H1 (cell line): ENCODE measurements around the gene FAM50A. TPM values are rescaled to one million over a fixed set of nuclear protein-coding genes. Genes with fewer than 3 reads are reported as not detected.

Experiments used
- BACH1 ChIP-seq: IDR thresholded peaks from 2 replicates; pipeline ENCODE4 v1.6.1; 2012; ENCODE audit warnings: low read length, improper control_type of control experiment
- CBX5 ChIP-seq: fragments of 300-800, 300-1000 bp; sonication (generic); IDR thresholded peaks from 2 replicates; pipeline ENCODE4 v1.7.1; 2016; ENCODE audit warnings: antibody characterized with exemption, low read length, low read depth
- polyA plus RNA-seq, 7 experiments: library from polyadenylated mRNA; depleted of rRNA in 3 of 7; stranded (reverse) in 5 of 7; unstranded in 2 of 7; fragments of >200 nt in 5 of 7; fragments of 200-250 nt in 2 of 7; gene quantifications; 1 replicate in 5 of 7; 2 replicates in 1 of 7; 4 replicates in 1 of 7; pipeline versions ENCODE4 v1.2.1 to v1.2.3, GENCODE V29; 2011 to 2013; ENCODE audit warnings: missing spikeins in 2 of 7, mixed read lengths in 2 of 7
- total RNA-seq: library from RNA; stranded (reverse); fragmentation: NEBNext Ultra II Directional; extraction: Animal tissue kit (Norgen Biotek cat#: 25700); gene quantifications from 2 replicates; pipeline ENCODE4 v1.2.1, GENCODE V29; 2021

Gene FAM50A
- total and polyA plus RNA-seq, 2 of the 8 experiments (the other 6 are each of a cell fraction or from before 2014, with no cell fraction given) = 30.7 to 48.7 TPM

DNA sequence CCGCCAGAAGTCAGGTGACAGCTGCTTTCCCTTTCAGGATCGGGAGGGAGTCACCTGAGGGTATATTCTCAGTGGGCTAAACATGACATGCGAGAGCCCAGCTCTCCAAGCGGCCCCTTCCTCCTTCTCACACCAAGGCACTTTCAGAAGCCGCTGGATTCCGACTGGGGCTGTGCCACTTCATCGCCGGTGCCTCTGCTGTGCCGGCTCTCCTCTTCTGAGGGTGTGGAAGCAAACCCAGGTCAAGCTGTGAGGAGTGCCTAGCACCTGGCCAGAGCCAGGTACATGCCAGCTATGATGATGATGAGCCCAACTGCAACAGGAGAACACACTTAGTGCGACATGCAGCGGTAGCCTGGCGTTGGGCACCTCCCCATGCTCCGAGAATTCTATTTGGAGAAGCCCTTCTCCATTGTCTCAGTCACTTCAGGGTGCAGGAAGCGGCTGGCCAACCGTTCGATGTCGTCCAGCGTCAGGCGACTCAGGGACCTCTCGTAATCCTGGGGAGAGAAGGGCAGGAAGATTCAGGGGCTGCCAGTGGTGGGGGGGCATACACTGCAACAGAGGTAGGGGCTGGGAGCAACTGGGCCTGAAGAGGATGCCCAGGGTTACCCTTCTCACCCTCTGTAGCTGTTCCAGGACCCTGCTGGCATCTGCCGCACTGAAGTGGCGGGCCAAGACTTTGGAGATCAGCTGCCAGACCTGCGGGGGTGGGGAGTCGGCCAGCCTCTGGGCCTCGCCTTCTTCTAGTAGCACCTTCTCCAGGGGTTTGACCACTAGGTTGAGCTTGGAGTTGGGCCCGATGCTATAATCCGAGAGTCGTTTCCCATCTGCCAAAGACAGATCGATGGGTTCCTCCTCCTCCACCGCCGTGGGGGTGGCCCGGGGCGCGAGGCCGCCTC is 41.5 kb downstream of the FAM50A start (continued):
- no peak for TF ChIP-seq BACH1
- TF ChIP-seq CBX5 = no peak
